GM12878 (cell line): ENCODE results near the gene RFPL1. TPM values are rescaled to one million over a fixed set of nuclear protein-coding genes. Genes with fewer than 3 reads are reported as not detected.

ENCODE experiments used
- ATAC-seq: fragments of 200-7000 bp; cut with Tn5 transposase; 3 replicates; pipeline ENCODE4 v1.9.1; 2020; ENCODE audit warnings: mild to moderate bottlenecking, moderate library complexity
- BruUV-seq: library from RNA; stranded (reverse); fragments of 400-500 nt; replicated peaks from 2 replicates; lab custom pipeline; 2021; lab: Mats Ljungman, UMichigan
- CTCF ChIA-PET: fragments of 300-600 bp; sonication (Branson Sonifier 250); formaldehyde crosslinking; extraction: SDS; loops from one replicate; lab custom pipeline; 2021; ENCODE audit warnings: inconsistent platforms; lab: Yijun Ruan, JAX
- POLR2A ChIA-PET: fragments of 350-600 bp; formaldehyde crosslinking; extraction: SDS; loops from one replicate; lab custom pipeline; 2021; ENCODE audit warnings: inconsistent platforms; lab: Charles Lee
- RAD21 ChIA-PET: fragments of 300-600 bp; sonication (Branson Sonifier 250); formaldehyde crosslinking; loops from one replicate; lab custom pipeline; 2023; ENCODE audit warnings: antibody characterized with exemption; ENCODE audit not compliant: unreplicated experiment; lab: Charles Lee
- SMC1A ChIA-PET: fragments of 300-600 bp; sonication (Branson Sonifier 250); formaldehyde crosslinking; loops from one replicate; lab custom pipeline; 2023; ENCODE audit not compliant: unreplicated experiment, uncharacterized antibody; lab: Charles Lee
- DNase-seq: peaks from one replicate; pipeline ENCODE4 v3.0.0-alpha.2; 2011; ENCODE audit warnings: low read depth, low spot score
- FAIRE-seq: peaks from 3 replicates; lab custom pipeline; 2011; peaks lifted over from hg19 to GRCh38; lab: Jason Lieb, UNC
- H2AFZ ChIP-seq: 2 replicates; pipeline ENCODE4 v1.6.0; 2011; ENCODE audit warnings: low read depth, low read length, control low read depth; ENCODE audit not compliant: control insufficient read depth
- H3K27ac ChIP-seq: 2 replicates; pipeline ENCODE4 v1.5.1; 2011; ENCODE audit warnings: control low read depth; ENCODE audit not compliant: control insufficient read depth, insufficient read depth
- H3K27me3 ChIP-seq, 2 experiments: replicated peaks in 1 of 2; 2 replicates each; pipeline versions ENCODE4 v1.6.0 to v1.6.1; 2011; ENCODE audit warnings: low read length in 1 of 2; ENCODE audit not compliant: control insufficient read depth in 2 of 2, insufficient read depth in 2 of 2
- H3K36me3 ChIP-seq, 2 experiments: 2 replicates each; pipeline ENCODE4 v1.5.1; 2011; ENCODE audit warnings: low read length in 1 of 2; ENCODE audit not compliant: control insufficient read depth in 2 of 2, insufficient read depth in 2 of 2
- H3K4me1 ChIP-seq: 2 replicates; pipeline ENCODE4 v1.6.1; 2011; ENCODE audit warnings: mild to moderate bottlenecking, low read length, moderate library complexity, mixed read lengths; ENCODE audit not compliant: control insufficient read depth, insufficient read depth
- H3K4me2 ChIP-seq: 2 replicates; pipeline ENCODE4 v1.6.0; 2011; ENCODE audit warnings: control low read depth; ENCODE audit not compliant: control insufficient read depth, insufficient read depth
- H3K4me3 ChIP-seq: fragments of 200-600 bp; sonication (generic); 2 replicates; pipeline ENCODE4 v1.5.1; 2016
- H3K79me2 ChIP-seq: 2 replicates; pipeline ENCODE4 v1.6.0; 2011; ENCODE audit warnings: low read length; ENCODE audit not compliant: control insufficient read depth, insufficient read depth
- H3K9ac ChIP-seq: 2 replicates; pipeline ENCODE4 v1.8.0; 2011; ENCODE audit warnings: low read length, control low read depth, mixed read lengths; ENCODE audit not compliant: control insufficient read depth, insufficient read depth
- H3K9me3 ChIP-seq: replicated peaks from 3 replicates; pipeline ENCODE4 v1.5.1; 2011; ENCODE audit warnings: mild to moderate bottlenecking, low read length; ENCODE audit not compliant: control insufficient read depth, insufficient read depth
- H4K20me1 ChIP-seq: 2 replicates; pipeline ENCODE4 v1.6.0; 2011; ENCODE audit not compliant: control insufficient read depth, insufficient read depth
- CUX1 ChIP-seq: IDR thresholded peaks from 2 replicates; pipeline ENCODE4 v1.6.1; 2012; ENCODE audit warnings: improper control_type of control experiment, low read depth, low read length; ENCODE audit not compliant: insufficient replicate concordance
- PAX8 ChIP-seq: fragments of 450-650 bp; IDR thresholded peaks from 2 replicates; pipeline ENCODE4 v1.6.1; 2017; ENCODE audit warnings: mild to moderate bottlenecking, moderate library complexity
- RCOR1 ChIP-seq: conservative IDR thresholded peaks from 2 replicates; pipeline ENCODE4 v1.6.1; 2012; ENCODE audit warnings: low read depth, low read length, improper control_type of control experiment
- RELA ChIP-seq: fragments of 450-650 bp; IDR thresholded peaks from 2 replicates; pipeline ENCODE4 v1.8.0; 2014; ENCODE audit warnings: borderline replicate concordance; ENCODE audit not compliant: partially characterized antibody
- RUNX3 ChIP-seq: IDR thresholded peaks from 2 replicates; pipeline ENCODE4 v1.6.1; 2012; ENCODE audit warnings: low read length, inconsistent platforms
- SREBF1 ChIP-seq: IDR thresholded peaks from 2 replicates; pipeline ENCODE4 v1.6.1; 2012; ENCODE audit warnings: mild to moderate bottlenecking, low read length
- STAT1 ChIP-seq: fragments of 450-650 bp; conservative IDR thresholded peaks from 2 replicates; pipeline ENCODE4 v1.6.1; 2014; ENCODE audit warnings: antibody characterized with exemption, mild to moderate bottlenecking
- SUPT20H ChIP-seq: IDR thresholded peaks from 2 replicates; pipeline ENCODE4 v1.6.1; 2011; ENCODE audit warnings: low read depth, mild to moderate bottlenecking, low read length, moderate library complexity, borderline replicate concordance; ENCODE audit not compliant: control insufficient read depth
- TBL1XR1 ChIP-seq: IDR thresholded peaks from 2 replicates; pipeline ENCODE4 v1.6.1; 2012; ENCODE audit warnings: low read depth, low read length, improper control_type of control experiment
- WGBS: methylation state at CpG from one replicate; pipeline ENCODE4 v1.1.6; 2016; ENCODE audit warnings: low lambda C conversion rate; ENCODE audit not compliant: insufficient replicate concordance, insufficient coverage; ENCODE audit errors: missing lambda C conversion rate; 5-methylcytosine and 5-hydroxymethylcytosine counted together
- in situ Hi-C: fragments of 300-500 bp; cut with MboI; formaldehyde crosslinking; loops from 9 replicates; pipeline ENCODE4 v1.14.3; 2018; ENCODE audit warnings: mixed read lengths
- intact Hi-C: fragments of 100-400 bp; cut with micrococcal nuclease; formaldehyde crosslinking; loops from one replicate; pipeline ENCODE4 v1.14.2; 2022; ENCODE audit not compliant: unreplicated experiment
- polyA plus RNA-seq, 11 experiments: library from polyadenylated mRNA; depleted of rRNA in 4 of 11; unstranded in 6 of 11; stranded (reverse) in 5 of 11; fragments of >200 nt; fragmentation: Nextera tagmentation in 4 of 11; fragmentation: Illumina TruSeq in 1 of 11; extraction: Ambion mirVana in 4 of 11; extraction: Trizol in 1 of 11; gene quantifications; 1 replicate in 1 of 11; 2 replicates in 10 of 11; pipeline versions ENCODE4 v1.2.1 to v1.2.3, GENCODE V29; 2011 to 2016; ENCODE audit warnings: inconsistent platforms in 2 of 11, missing spikeins in 2 of 11, low read depth in 1 of 11
- total RNA-seq, 4 experiments: library from RNA; depleted of rRNA in 3 of 4; stranded (reverse); fragments of >200 nt in 3 of 4; fragmentation: Illumina TruSeq in 1 of 4; extraction: Trizol in 1 of 4; gene quantifications; 2 replicates each; pipeline versions ENCODE4 v1.2.1 to v1.2.3, GENCODE V29; 2013 to 2021
- TF ChIP-seq, protein P1 (sequence below): fragments of 450-650 bp; IDR thresholded peaks from 2 replicates; pipeline ENCODE4 v1.6.1; 2016; ENCODE audit warnings: mild to moderate bottlenecking
- TF ChIP-seq, protein P2 (sequence below): IDR thresholded peaks from 2 replicates; pipeline ENCODE4 v1.6.1; 2012; ENCODE audit warnings: mild to moderate bottlenecking, low read depth, low read length
- TF ChIP-seq, protein P3 (sequence below): IDR thresholded peaks from 2 replicates; pipeline ENCODE4 v1.6.1; 2012; ENCODE audit warnings: low read depth, low read length, improper control_type of control experiment

The RFPL1 gene
- total and polyA plus RNA-seq, 10 of the 15 experiments (the other 5 are each of a cell fraction or from before 2014, with no cell fraction given), result 0.13 TPM; not detected in 9

GRCh38 chr22:29434288-29434687, 4.1 kb upstream of the RFPL1 start:
- H3K9me3 ChIP-seq, result no peaks in the 10 kb centered on the region
- TF ChIP-seq, protein P1, sequence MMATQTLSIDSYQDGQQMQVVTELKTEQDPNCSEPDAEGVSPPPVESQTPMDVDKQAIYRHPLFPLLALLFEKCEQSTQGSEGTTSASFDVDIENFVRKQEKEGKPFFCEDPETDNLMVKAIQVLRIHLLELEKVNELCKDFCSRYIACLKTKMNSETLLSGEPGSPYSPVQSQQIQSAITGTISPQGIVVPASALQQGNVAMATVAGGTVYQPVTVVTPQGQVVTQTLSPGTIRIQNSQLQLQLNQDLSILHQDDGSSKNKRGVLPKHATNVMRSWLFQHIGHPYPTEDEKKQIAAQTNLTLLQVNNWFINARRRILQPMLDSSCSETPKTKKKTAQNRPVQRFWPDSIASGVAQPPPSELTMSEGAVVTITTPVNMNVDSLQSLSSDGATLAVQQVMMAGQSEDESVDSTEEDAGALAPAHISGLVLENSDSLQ, result no peak
- TF ChIP-seq PAX8 (no peak), RUNX3 (no peak), RELA (no peak), TBL1XR1 (no peak), STAT1 (no peak), CUX1 (no peak), RCOR1 (no peak), SUPT20H (no peak), SREBF1 (no peak)
- TF ChIP-seq, protein P2, sequence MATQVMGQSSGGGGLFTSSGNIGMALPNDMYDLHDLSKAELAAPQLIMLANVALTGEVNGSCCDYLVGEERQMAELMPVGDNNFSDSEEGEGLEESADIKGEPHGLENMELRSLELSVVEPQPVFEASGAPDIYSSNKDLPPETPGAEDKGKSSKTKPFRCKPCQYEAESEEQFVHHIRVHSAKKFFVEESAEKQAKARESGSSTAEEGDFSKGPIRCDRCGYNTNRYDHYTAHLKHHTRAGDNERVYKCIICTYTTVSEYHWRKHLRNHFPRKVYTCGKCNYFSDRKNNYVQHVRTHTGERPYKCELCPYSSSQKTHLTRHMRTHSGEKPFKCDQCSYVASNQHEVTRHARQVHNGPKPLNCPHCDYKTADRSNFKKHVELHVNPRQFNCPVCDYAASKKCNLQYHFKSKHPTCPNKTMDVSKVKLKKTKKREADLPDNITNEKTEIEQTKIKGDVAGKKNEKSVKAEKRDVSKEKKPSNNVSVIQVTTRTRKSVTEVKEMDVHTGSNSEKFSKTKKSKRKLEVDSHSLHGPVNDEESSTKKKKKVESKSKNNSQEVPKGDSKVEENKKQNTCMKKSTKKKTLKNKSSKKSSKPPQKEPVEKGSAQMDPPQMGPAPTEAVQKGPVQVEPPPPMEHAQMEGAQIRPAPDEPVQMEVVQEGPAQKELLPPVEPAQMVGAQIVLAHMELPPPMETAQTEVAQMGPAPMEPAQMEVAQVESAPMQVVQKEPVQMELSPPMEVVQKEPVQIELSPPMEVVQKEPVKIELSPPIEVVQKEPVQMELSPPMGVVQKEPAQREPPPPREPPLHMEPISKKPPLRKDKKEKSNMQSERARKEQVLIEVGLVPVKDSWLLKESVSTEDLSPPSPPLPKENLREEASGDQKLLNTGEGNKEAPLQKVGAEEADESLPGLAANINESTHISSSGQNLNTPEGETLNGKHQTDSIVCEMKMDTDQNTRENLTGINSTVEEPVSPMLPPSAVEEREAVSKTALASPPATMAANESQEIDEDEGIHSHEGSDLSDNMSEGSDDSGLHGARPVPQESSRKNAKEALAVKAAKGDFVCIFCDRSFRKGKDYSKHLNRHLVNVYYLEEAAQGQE, result no peak
- TF ChIP-seq, protein P3, sequence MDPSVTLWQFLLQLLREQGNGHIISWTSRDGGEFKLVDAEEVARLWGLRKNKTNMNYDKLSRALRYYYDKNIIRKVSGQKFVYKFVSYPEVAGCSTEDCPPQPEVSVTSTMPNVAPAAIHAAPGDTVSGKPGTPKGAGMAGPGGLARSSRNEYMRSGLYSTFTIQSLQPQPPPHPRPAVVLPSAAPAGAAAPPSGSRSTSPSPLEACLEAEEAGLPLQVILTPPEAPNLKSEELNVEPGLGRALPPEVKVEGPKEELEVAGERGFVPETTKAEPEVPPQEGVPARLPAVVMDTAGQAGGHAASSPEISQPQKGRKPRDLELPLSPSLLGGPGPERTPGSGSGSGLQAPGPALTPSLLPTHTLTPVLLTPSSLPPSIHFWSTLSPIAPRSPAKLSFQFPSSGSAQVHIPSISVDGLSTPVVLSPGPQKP, result no peak
- TF ChIP-seq, all 136 proteins: peak for 0
- FAIRE-seq (no peak), ATAC-seq (no peak), DNase-seq (no peak)
- WGBS, result 28% methylated on average over 7 of the region's 7 CpGs
- in situ Hi-C loops (no loop called here), intact Hi-C loops (no loop called here)
- no TSS peak for BruUV-seq
- Histone ChIP-seq H2AFZ (no peak overlapping the region), H3K9ac (no peak overlapping the region), H4K20me1 (no peaks in the 10 kb centered on the region), H3K79me2 (no peaks in the 10 kb centered on the region), H3K27me3 (no peaks in the 10 kb centered on the region), H3K4me3 (no peak overlapping the region), H3K36me3 (no peaks in the 10 kb centered on the region), H3K27ac (no peak overlapping the region), H3K4me1 (no peaks in the 10 kb centered on the region), H3K4me2 (no peak overlapping the region)
- SMC1A ChIA-PET, result no interaction called here
- POLR2A ChIA-PET, result no interaction called here
- CTCF ChIA-PET, result no interaction called here
- RAD21 ChIA-PET, result no interaction called here
